BJ (cell line): ENCODE results near the gene KCNG4. TPM values are rescaled to one million over a fixed set of nuclear protein-coding genes. Genes with fewer than 3 reads are reported as not detected.
"Not testable (repeated sequence)": the region's sequence is repeated elsewhere in the genome, so short reads cannot be mapped to it uniquely, and the experiment has no call there.

ENCODE experiments used
- CTCF ChIA-PET: fragments of 350-600 bp; formaldehyde crosslinking; extraction: SDS; loops from one replicate; lab custom pipeline; 2021; ENCODE audit warnings: antibody characterized with exemption, inconsistent platforms; lab: Yijun Ruan, JAX
- POLR2A ChIA-PET: fragments of 300-600 bp; sonication (Branson Sonifier 250); formaldehyde crosslinking; extraction: SDS; loops from one replicate; lab custom pipeline; 2021; ENCODE audit warnings: antibody characterized with exemption; lab: Charles Lee
- DNase-seq: peaks from one replicate; pipeline ENCODE4 v3.0.0-alpha.2; 2011; ENCODE audit warnings: low read depth
- H3K27me3 ChIP-seq: 2 replicates; pipeline ENCODE4 v1.6.0; 2011; ENCODE audit warnings: low read length; ENCODE audit not compliant: control insufficient read depth, insufficient read depth
- H3K36me3 ChIP-seq: 2 replicates; pipeline ENCODE4 v1.5.1; 2011; ENCODE audit warnings: low read length; ENCODE audit not compliant: control insufficient read depth, insufficient read depth
- H3K4me3 ChIP-seq: 2 replicates; pipeline ENCODE4 v1.5.1; 2011; ENCODE audit warnings: low read depth, mild to moderate bottlenecking, control low read depth, low read length
- polyA plus RNA-seq: library from polyadenylated mRNA; depleted of rRNA; stranded (reverse); fragments of >200 nt; gene quantifications from 2 replicates; pipeline ENCODE4 v1.2.3, GENCODE V29; 2011
- TF ChIP-seq, protein P1 (sequence below): IDR thresholded peaks from 2 replicates; pipeline ENCODE4 v1.5.1; 2011; ENCODE audit warnings: low read depth, mild to moderate bottlenecking, control low read depth, inconsistent platforms, low read length, moderate library complexity; ENCODE audit not compliant: insufficient read depth

The KCNG4 gene
- polyA plus RNA-seq, 1 experiment = not detected

DNA sequence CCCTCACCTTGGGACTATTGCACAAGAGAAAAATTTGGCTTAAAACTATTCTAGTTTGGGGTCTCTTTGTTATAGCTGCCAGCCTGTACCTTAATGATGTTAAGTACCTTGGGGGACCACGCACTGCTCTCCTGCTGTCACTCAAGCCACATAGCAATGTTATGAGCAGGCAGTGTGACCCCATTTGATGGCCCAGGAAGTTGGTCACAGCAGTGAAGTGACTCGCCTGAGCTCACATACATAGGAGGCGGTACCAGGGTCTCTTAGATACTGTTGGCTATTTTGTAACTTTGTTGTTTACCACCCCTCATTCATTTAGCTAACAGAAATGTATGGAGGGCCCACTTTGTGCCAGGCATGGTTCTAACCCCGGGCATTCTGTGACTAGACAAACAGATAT is 16.4 kb downstream of the KCNG4 start:
- Histone ChIP-seq H3K27me3 (peaks cover 5% of the 10 kb centered on the region), H3K36me3 (no peaks in the 10 kb centered on the region), H3K4me3 (no peak overlapping the region)
- ChIA-PET POLR2A (no interaction called here), CTCF (no interaction called here)
- TF ChIP-seq, protein P1, sequence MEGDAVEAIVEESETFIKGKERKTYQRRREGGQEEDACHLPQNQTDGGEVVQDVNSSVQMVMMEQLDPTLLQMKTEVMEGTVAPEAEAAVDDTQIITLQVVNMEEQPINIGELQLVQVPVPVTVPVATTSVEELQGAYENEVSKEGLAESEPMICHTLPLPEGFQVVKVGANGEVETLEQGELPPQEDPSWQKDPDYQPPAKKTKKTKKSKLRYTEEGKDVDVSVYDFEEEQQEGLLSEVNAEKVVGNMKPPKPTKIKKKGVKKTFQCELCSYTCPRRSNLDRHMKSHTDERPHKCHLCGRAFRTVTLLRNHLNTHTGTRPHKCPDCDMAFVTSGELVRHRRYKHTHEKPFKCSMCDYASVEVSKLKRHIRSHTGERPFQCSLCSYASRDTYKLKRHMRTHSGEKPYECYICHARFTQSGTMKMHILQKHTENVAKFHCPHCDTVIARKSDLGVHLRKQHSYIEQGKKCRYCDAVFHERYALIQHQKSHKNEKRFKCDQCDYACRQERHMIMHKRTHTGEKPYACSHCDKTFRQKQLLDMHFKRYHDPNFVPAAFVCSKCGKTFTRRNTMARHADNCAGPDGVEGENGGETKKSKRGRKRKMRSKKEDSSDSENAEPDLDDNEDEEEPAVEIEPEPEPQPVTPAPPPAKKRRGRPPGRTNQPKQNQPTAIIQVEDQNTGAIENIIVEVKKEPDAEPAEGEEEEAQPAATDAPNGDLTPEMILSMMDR = no peak
- DNase-seq = no peak

DNA sequence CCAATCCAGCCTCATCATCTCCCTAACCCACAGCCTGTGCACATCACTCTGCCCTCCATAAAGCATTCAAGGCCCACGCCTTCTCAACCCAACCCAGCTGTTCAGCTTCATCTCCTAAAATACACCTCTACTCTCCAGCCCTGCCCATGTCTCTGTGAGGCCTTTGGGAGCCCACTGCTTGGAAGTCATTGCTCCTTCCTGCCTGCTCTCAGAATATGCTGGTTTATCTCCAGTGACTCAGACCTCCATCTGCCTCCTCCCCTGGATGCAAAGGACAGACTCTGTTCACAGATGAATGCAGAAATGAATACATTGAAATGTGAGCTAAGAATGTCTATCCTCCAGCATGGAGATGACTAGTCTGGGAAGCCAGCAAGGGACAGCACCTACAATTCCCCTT is 19.0 kb downstream of the KCNG4 start:
- DNase-seq = no peak
- POLR2A ChIA-PET = no interaction called here
- CTCF ChIA-PET = no interaction called here

DNA sequence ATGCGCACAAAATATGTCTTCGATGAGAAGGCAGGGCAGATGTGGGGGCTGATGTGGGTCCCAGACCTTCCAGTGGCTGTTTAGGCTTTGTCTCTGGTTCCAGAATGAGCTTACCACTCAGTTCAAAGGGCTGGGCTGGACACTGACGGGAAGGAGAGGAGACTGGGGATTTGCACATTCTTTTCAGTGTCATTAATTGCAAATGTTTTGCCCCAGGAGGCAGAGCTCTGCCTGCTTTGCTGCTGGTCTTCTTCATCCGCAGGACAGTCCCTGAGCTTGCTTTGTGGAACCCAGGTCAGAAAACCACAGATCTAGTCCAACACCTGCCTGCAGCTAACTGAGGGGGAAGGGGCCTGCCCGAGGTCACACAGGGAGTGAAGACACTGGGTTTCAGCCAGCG is 20.9 kb downstream of the KCNG4 start:
- ChIA-PET CTCF (interaction anchor here (1.3 kb wide), 1 partner anchor 15 kb away, joined by 3 read pairs; no protein-coding TSS in a partner anchor), POLR2A (no interaction called here)
- TF ChIP-seq, protein P1 = no peak
- Histone ChIP-seq H3K4me3 (no peak overlapping the region), H3K36me3 (no peaks in the 10 kb centered on the region), H3K27me3 (peaks cover 3% of the 10 kb centered on the region; the same call in 1 of the 2 replicates)
- DNase-seq = no peak

More for the DNA sequence above, 19.0 kb downstream of the KCNG4 start:
- H3K36me3 ChIP-seq = no peaks in the 10 kb centered on the region
- H3K27me3 ChIP-seq = peaks cover 6% of the 10 kb centered on the region
- H3K4me3 ChIP-seq = no peak overlapping the region
- TF ChIP-seq, protein P1 = no peak

DNA sequence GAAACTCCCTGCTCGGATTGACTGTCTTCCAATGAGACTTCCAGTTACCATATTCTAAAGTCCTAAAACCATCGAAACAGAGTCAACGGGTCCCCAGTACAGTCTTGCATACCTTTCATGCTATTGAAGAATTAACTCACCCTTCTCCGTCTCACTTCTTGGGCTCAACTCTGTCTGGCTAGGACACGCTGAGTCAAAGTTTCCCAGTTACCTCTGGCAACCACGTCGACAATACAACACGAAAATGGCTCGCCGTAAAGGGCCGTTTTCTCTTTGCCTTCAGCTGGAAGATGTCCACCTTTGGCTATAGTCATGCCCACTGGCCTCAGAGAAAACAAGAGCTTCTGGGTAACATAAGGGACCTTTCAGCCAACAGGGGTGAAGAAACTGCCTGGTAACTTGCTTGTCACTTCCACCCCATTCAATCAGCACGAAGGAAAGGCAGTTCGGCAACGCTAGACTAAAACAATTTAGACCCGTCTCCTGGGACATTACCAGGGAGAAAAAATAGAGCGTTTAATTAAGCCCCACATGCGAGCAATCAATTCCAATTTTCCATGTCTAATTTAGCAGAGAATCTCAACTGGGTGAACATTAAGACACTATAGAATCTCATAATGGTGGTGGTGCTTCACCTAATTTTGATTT is 21.5 kb downstream of the KCNG4 start:
- ChIA-PET CTCF (interaction anchor here (1.3 kb wide), 1 partner anchor 14 kb away, joined by 3 read pairs; no protein-coding TSS in a partner anchor), POLR2A (no interaction called here)
- TF ChIP-seq, protein P1 = no peak
- Histone ChIP-seq H3K27me3 (peaks cover 3% of the 10 kb centered on the region; the same call in 1 of the 2 replicates), H3K4me3 (no peak overlapping the region), H3K36me3 (no peaks in the 10 kb centered on the region)
- DNase-seq = no peak

DNA sequence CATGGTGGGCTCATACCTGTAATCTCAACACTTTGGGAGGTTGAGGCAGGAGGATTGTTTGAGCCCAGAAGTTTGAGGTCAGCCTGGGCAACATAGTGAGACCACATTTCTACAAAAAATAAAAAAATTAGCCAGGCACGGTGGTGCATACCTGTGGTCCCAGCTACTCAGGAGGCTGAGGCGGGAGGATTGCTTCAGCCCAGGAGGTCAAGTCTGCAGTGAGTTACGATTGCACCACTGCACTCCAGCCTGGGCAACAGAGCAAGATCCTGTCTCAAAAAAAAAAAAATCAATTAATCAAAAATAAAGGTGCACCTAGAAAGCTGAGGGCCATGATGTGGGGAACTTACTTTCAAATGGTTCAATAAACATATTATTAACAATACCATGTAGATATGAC is 23.7 kb downstream of the KCNG4 start:
- H3K27me3 ChIP-seq, POLR2A ChIA-PET, DNase-seq, H3K36me3 ChIP-seq, H3K4me3 ChIP-seq, CTCF ChIA-PET: not testable (repeated sequence)
